T-helper 17 cell (primary cell): ENCODE measurements around the gene PMPCA. TPM values are rescaled to one million over a fixed set of nuclear protein-coding genes. Genes with fewer than 3 reads are reported as not detected.
A peak's percentile ranks its signal among the peaks of the same experiment; 100 is the strongest.

Source experiments
- ATAC-seq: fragments of 150-1000 bp; cut with Tn5 transposase; 2 replicates; pipeline ENCODE4 v1.10.0; 2021; ENCODE audit warnings: mild to moderate bottlenecking, moderate library complexity
- DNase-seq, 3 donors: peaks; one replicate each; pipeline versions ENCODE4 v3.0.0 to v3.0.0-alpha.2; 2020 to 2021
- H3K9me3 ChIP-seq: one replicate; pipeline ENCODE4 v1.7.0; 2013; ENCODE audit warnings: low read length, mild to moderate bottlenecking; ENCODE audit not compliant: control insufficient read depth, poor library complexity, severe bottlenecking
- H3K27ac Mint-ChIP-seq: one replicate; pipeline ENCODE4 v1.8.0; 2022; ENCODE audit warnings: mild to moderate bottlenecking, moderate library complexity, mixed read lengths
- H3K27me3 Mint-ChIP-seq: one replicate; pipeline ENCODE4 v1.8.0; 2022; ENCODE audit warnings: mixed read lengths
- H3K36me3 Mint-ChIP-seq: one replicate; pipeline ENCODE4 v1.8.0; 2022; ENCODE audit warnings: low read depth, mixed read lengths
- H3K4me1 Mint-ChIP-seq: one replicate; pipeline ENCODE4 v1.8.0; 2022; ENCODE audit warnings: mild to moderate bottlenecking, mixed read lengths
- H3K4me3 Mint-ChIP-seq: one replicate; pipeline ENCODE4 v1.8.0; 2022; ENCODE audit warnings: mild to moderate bottlenecking, moderate library complexity, mixed read lengths
- total RNA-seq, 4 donors: library from RNA in 2 of 4; stranded (reverse) in 2 of 4; gene quantifications; one replicate each; pipeline ENCODE4 v1.2.3 and lab custom pipeline; 2022 to 2026

The PMPCA gene
- total RNA-seq, 2 donors from 2014 or later, result 62.2 to 80.3 TPM

DNA sequence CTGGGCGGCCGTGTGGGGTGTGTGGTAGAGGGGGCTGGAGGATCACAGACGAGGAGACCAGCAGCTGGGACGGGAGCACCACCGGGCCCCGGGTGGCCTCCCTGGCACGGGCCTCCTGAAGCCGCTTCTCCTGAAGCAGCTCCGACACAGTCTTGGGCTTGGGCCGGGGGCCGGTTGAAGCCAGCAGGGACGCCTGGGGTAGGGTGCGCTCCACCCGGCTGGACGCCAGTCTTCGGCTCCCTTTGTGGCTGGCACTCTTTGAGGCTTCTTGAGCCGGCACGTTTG, 31.5 kb upstream of the PMPCA start:
- H3K4me1 Mint-ChIP-seq, result no peaks in the 10 kb centered on the region
- no peaks in the 10 kb centered on the region for H3K27me3 Mint-ChIP-seq
- H3K36me3 Mint-ChIP-seq, result no peaks in the 10 kb centered on the region
- DNase-seq, result no peak
- no peak for ATAC-seq
- H3K4me3 Mint-ChIP-seq, result no peak overlapping the region
- H3K27ac Mint-ChIP-seq, result no peak overlapping the region
- no peaks in the 10 kb centered on the region for H3K9me3 ChIP-seq

DNA sequence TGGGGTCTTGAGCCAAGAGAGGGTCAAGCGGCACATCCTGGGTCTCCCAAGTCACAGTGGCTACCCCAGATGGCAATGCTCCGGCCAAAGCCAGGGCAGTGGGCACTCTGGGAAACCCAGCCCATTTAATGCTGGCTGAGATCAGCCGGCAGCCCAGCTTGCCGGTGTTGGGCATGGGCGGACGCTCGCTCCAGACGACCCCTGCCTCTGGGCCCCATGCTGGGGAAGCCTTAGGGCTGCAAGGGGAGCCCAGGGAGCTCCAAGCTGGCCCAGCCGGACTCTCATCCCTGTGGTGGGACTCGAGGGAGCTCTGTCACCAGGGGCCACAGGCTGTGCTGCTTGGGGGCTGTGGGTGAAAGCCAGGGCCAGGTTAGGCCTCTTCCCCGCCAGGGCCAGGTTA, 31.1 kb upstream of the PMPCA start:
- no peaks in the 10 kb centered on the region for H3K27me3 Mint-ChIP-seq
- ATAC-seq (no peak), DNase-seq (no peak)
- no peaks in the 10 kb centered on the region for H3K9me3 ChIP-seq
- no peaks in the 10 kb centered on the region for H3K36me3 Mint-ChIP-seq
- no peak overlapping the region for H3K27ac Mint-ChIP-seq
- no peak overlapping the region for H3K4me3 Mint-ChIP-seq
- H3K4me1 Mint-ChIP-seq, result no peaks in the 10 kb centered on the region

- H3K36me3 Mint-ChIP-seq, result no peaks in the 10 kb centered on the region
- no peaks in the 10 kb centered on the region for H3K27me3 Mint-ChIP-seq
- no peak for ATAC-seq
- no peak overlapping the region for H3K4me3 Mint-ChIP-seq
- H3K27ac Mint-ChIP-seq, result no peak overlapping the region
- no peaks in the 10 kb centered on the region for H3K9me3 ChIP-seq
- H3K4me1 Mint-ChIP-seq, result peaks cover 3% of the 10 kb centered on the region
- DNase-seq, result no peak
Observed at GRCh38 chr9:136379891-136380290, 30.6 kb upstream of the PMPCA start.

GRCh38 chr9:136380381-136380780, 30.1 kb upstream of the PMPCA start:
- Mint-ChIP-seq H3K27ac (no peak overlapping the region), H3K4me3 (no peak overlapping the region), H3K27me3 (no peaks in the 10 kb centered on the region), H3K36me3 (no peaks in the 10 kb centered on the region), H3K4me1 (peaks cover 6% of the 10 kb centered on the region)
- ATAC-seq, result no peak
- no peak for DNase-seq
- H3K9me3 ChIP-seq, result no peaks in the 10 kb centered on the region

DNA sequence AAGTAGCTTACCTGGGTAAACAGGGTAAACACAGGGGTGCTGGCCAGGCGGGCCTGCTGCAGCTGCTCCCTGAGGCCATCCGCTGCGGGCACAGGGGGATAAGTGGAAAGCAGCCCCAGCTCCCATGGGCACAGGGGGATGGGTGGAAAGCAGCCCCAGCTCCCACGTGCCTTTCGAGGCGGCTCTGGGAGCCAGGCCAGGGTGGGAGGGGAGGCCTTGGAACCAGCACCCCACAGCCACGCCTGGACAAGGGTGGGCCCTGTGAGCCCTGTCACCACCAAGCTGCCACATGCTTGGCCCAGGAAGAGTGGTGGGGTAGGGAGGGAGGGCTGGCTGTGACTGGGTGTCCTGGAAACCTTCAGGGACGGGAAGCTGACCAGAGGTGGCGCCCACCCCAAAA, 29.1 kb upstream of the PMPCA start:
- H3K36me3 Mint-ChIP-seq, result no peaks in the 10 kb centered on the region
- ATAC-seq (no peak), DNase-seq (no peak)
- H3K27me3 Mint-ChIP-seq, result no peaks in the 10 kb centered on the region
- H3K9me3 ChIP-seq, result no peaks in the 10 kb centered on the region
- peaks cover 8% of the 10 kb centered on the region for H3K4me1 Mint-ChIP-seq
- H3K27ac Mint-ChIP-seq, result no peak overlapping the region
- no peak overlapping the region for H3K4me3 Mint-ChIP-seq

DNA sequence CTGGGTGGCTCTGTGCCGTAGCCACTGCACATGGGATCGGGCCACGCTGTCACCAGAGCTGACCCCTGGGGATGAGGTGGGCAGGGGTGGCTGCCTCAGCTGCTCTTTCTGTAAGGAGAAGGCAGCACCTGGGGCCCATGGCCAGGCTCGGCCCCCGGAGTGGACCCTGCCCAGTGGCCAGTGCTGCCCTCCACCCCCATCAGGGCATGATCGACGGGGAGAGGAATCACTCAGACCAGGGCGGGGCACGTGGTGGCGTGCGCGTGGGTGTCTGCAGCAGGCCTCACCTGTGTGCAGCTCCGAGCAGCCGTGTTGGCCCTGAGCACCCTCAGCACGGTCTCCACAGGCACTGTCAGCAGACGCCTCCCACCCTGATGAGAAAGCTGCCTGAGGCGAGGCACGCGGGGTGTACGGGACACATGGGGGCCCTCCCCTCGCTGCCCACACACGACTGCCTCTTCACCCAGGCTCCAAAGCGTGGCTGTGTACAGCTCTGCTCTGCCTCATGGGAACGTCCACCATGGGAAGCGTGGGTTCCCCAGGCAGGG, 28.4 kb upstream of the PMPCA start:
- Mint-ChIP-seq H3K27ac (no peak overlapping the region), H3K4me1 (peaks cover 8% of the 10 kb centered on the region), H3K4me3 (no peak overlapping the region), H3K36me3 (no peaks in the 10 kb centered on the region), H3K27me3 (no peaks in the 10 kb centered on the region)
- H3K9me3 ChIP-seq, result no peaks in the 10 kb centered on the region
- no peak for DNase-seq
- no peak for ATAC-seq

DNA sequence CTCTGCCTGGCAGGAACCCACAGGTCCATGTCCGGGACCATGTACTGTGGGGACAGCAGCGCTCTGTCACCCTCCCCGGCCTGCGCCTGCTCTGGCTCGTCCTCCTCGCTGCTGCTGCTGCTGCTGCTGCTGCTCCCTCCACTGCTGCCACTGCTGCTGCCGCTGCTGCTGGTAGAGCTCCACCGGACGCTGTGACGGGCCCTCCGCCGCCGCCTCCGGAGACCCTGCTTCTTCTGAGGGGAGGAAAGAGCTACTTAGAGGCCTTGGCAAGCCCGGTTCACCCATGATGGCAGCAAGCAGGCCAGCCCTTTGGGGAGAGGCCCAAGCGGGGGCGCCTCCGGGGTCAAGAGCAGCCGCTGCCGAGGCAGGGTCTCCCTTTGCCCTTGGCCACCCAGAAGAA, 27.0 kb upstream of the PMPCA start:
- DNase-seq (no peak), ATAC-seq (no peak)
- Mint-ChIP-seq H3K27ac (no peak overlapping the region), H3K4me1 (peaks cover 8% of the 10 kb centered on the region), H3K4me3 (no peak overlapping the region), H3K36me3 (no peaks in the 10 kb centered on the region), H3K27me3 (no peaks in the 10 kb centered on the region)
- no peaks in the 10 kb centered on the region for H3K9me3 ChIP-seq

GRCh38 chr9:136385015-136385414, 25.4 kb upstream of the PMPCA start:
- Mint-ChIP-seq H3K4me3 (peak overlapping the region; percentile 77), H3K27me3 (no peaks in the 10 kb centered on the region), H3K36me3 (peaks cover 2% of the 10 kb centered on the region), H3K4me1 (peaks cover 10% of the 10 kb centered on the region), H3K27ac (peak overlapping the region; percentile 69)
- no peaks in the 10 kb centered on the region for H3K9me3 ChIP-seq
- ATAC-seq, result peak; percentile 88
- DNase-seq, result peak in 1 of 3 donors; percentile 31

GRCh38 chr9:136386018-136386417, 24.4 kb upstream of the PMPCA start:
- Mint-ChIP-seq H3K4me1 (peaks cover 10% of the 10 kb centered on the region), H3K4me3 (no peak overlapping the region), H3K27ac (peak overlapping the region; percentile 37), H3K36me3 (peaks cover 2% of the 10 kb centered on the region), H3K27me3 (no peaks in the 10 kb centered on the region)
- H3K9me3 ChIP-seq, result no peaks in the 10 kb centered on the region
- ATAC-seq (no peak), DNase-seq (no peak)

DNA sequence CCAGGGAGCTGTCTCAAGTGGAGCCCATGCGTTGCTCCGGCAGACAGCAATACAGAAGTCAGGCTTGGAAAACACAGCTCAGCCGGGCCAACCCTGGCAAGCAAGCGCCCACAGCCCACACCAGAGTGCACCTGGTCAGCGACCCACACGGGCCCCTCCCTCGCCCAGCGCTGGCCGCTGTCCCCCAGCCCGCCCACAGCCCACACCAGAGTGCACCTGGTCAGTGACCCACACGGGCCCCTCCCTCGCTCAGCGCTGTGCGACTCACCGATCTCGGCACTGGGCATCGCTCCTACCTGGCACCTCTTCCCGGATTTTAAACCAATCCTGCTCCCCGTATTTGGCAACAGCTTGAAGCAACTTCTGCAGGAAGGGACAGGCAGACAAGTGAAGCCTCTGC, 23.2 kb upstream of the PMPCA start:
- ATAC-seq, result no peak
- H3K4me1 Mint-ChIP-seq, result peaks cover 15% of the 10 kb centered on the region
- peaks cover 6% of the 10 kb centered on the region for H3K36me3 Mint-ChIP-seq

DNA sequence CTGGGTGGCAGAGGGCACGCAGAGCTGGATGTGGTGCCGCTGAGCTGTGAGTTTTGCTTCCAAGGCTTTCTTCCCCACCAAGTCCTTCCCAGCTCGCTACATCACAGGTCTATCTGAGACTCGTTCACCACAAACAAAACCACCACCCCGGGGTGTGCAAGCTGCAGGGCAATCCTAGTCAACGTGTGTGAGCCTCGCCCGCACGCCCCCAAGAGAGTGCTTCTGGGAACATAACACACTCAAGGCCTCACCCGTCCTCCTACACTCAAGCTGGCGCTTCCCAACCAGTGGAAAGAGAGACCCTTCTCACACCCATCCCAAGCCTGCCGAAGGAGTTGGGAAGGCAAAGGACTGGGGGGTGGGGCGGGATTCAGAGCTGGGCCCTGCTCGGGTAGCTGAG, 21.1 kb upstream of the PMPCA start:
- DNase-seq (no peak), ATAC-seq (no peak)
- Mint-ChIP-seq H3K4me3 (no peak overlapping the region), H3K27me3 (no peaks in the 10 kb centered on the region), H3K4me1 (peaks cover 15% of the 10 kb centered on the region), H3K36me3 (peaks cover 6% of the 10 kb centered on the region), H3K27ac (no peak overlapping the region)
- no peaks in the 10 kb centered on the region for H3K9me3 ChIP-seq

More for the DNA sequence above, 23.2 kb upstream of the PMPCA start:
- DNase-seq, result no peak
- Mint-ChIP-seq H3K4me3 (no peak overlapping the region), H3K27ac (no peak overlapping the region), H3K27me3 (no peaks in the 10 kb centered on the region)
- H3K9me3 ChIP-seq, result no peaks in the 10 kb centered on the region

GRCh38 chr9:136391737-136392537, 18.5 kb upstream of the PMPCA start:
- Mint-ChIP-seq H3K4me3 (no peak overlapping the region), H3K27ac (no peak overlapping the region)

GRCh38 chr9:136392538-136393449, 17.7 kb upstream of the PMPCA start:
- ATAC-seq (no peak), DNase-seq (no peak)
- Mint-ChIP-seq H3K36me3 (peaks cover 6% of the 10 kb centered on the region), H3K27ac (no peak overlapping the region), H3K4me3 (no peak overlapping the region), H3K4me1 (peaks cover 6% of the 10 kb centered on the region), H3K27me3 (no peaks in the 10 kb centered on the region)
- no peaks in the 10 kb centered on the region for H3K9me3 ChIP-seq

More at GRCh38 chr9:136391737-136392537, 18.5 kb upstream of the PMPCA start:
- H3K27me3 Mint-ChIP-seq, result no peaks in the 10 kb centered on the region
- peaks cover 6% of the 10 kb centered on the region for H3K4me1 Mint-ChIP-seq
- H3K36me3 Mint-ChIP-seq, result peaks cover 6% of the 10 kb centered on the region
- ATAC-seq (no peak), DNase-seq (no peak)
- no peaks in the 10 kb centered on the region for H3K9me3 ChIP-seq
